Measurements from ENCODE around the gene PPP1R3D.
"Not testable (repeated sequence)": the region's sequence is repeated elsewhere in the genome, so short reads cannot be mapped to it uniquely, and the experiment has no call there.

The PPP1R3D gene, protein sequence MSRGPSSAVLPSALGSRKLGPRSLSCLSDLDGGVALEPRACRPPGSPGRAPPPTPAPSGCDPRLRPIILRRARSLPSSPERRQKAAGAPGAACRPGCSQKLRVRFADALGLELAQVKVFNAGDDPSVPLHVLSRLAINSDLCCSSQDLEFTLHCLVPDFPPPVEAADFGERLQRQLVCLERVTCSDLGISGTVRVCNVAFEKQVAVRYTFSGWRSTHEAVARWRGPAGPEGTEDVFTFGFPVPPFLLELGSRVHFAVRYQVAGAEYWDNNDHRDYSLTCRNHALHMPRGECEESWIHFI

GRCh38 chr20:59940129-59940955 lies at the start of gene PPP1R3D, which contains the start of gene FAM217B:
Gene PPP1R3D (minus strand): TSS chr20:59940305. CDS start chr20:59939931, 374 bp downstream.
Gene FAM217B (plus strand): TSS chr20:59940389. CDS start chr20:59943944, 3,555 bp downstream.
- DNase-seq (ENCODE audit: low spot score), result peak; percentile 96

DNA sequence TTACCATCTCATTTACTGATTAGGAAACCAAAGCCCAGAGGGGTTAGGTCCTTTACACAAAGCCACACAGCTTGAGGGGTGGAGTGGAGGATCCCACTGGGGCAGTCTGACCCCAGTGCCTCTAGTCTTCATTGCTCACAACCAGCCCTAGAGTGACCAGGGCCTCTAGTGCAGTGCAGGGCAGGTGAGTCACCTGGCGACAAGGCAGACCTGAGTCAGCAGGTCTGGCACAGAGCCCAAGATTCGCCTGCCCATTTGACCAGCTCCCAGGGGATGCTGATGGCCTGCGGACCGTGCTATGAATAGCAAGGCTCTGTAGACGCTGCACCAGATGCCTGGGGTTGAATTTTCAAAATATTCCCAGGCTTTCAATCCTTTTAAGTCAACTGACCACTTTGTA lies 48.0 kb upstream of the PPP1R3D start:
- DNase-seq (ENCODE audit: low spot score), result no peak

DNA sequence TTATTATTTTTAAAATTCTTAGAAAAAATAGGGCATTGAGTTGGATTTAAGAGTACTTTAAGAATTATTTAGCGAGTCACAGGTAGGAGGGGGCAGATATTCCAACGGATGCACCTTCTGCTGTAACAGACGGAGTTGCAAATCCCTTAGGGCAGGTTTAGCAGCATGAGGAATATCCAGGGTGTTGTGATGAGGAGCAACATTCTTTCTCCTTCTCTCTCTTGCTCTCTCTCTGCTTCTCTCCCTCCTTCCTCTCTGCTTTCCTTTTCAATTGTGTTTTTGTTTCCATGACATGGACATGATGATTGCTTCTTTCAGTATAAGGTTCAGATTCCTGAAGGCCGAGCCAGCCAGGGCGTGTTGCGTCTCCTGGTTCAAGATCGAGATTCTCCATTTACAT lies 47.0 kb upstream of the PPP1R3D start:
- no peak for DNase-seq (ENCODE audit: low spot score)

- DNase-seq (ENCODE audit: low spot score), result no peak
These were observed 45.8 kb upstream of the PPP1R3D start for GRCh38 chr20:59985864-59986263.

DNA sequence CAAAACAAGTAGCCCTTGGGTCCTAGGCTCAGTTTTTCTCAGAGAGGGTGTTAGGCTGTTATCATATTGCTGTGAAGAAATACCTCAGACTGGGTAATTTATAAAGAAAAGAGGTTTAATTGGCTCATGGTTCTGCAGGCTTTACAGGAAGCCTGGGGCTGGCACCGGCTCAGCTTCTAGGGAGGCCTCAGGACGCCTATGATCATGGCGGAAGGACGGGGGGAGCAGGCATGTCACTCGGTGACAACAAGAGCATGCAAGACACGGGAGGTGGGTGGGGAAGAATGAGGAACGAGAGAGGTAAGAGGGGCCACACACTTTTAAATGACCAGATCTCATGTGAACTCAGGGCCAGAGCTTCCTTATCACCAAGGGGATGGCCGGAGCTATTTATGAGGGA lies 45.1 kb upstream of the PPP1R3D start:
- no peak for DNase-seq (ENCODE audit: low spot score)

DNA sequence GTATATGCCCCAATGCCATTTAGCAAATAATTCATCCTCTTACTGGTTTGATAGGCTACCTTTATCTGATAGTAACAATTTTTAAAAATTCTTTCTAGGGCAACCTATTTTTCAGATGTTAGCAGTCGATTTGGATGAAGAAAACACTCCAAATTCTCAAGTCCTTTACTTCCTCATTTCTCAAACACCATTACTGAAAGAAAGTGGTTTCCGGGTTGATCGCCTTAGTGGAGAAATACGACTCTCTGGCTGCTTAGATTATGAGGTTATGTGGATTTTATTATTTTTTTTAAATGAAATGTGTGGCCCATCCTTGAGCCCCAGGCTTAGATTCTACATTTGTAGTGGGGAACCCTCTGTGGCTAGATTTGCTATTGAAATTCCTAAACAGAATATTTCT lies 44.4 kb upstream of the PPP1R3D start:
- DNase-seq (ENCODE audit: low spot score), result no peak

- DNase-seq (ENCODE audit: low spot score), result no peak
These were observed 43.0 kb upstream of the PPP1R3D start for GRCh38 chr20:59983076-59983475.

GRCh38 chr20:59977086-59977485 lies 37.0 kb upstream of the PPP1R3D start:
- peak; percentile 69 for DNase-seq (ENCODE audit: low spot score)

- no peak for DNase-seq (ENCODE audit: low spot score)
These were observed 36.2 kb upstream of the PPP1R3D start for GRCh38 chr20:59976156-59976782.

DNA sequence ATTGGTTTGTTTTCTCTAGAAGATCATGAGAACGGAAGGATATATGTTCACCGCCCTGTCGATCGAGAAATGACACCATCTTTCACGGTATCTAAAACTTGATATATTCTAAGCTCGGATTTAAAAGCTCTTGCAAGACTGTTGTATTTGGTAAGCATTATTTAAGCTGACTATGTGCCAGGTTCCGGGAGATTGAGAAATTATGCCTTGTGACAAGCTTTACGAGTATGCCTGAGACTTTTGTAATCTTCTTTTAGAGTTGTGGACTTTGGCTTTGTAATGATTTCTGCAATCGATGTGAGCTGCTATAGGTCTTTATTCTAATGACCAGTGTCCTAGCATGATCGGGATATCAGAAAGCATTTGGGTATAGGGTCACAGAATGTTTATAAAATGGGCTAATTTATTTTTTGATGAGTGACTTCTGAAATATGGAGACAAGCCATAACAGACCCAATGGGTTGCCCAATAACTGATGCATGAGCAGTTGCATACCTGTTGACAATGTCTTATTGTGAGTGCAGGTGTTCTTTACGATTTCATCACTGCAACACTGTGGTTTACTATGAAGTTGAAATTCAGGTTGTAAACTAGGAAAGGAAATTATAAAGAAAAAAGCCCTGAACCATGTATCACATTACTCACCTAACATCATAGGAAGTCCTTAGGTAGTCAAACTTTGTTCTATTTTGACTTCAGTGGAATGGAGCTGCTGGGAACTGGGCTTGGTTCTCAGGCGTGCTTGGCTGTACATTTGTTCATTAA lies 32.1 kb upstream of the PPP1R3D start:
- no peak for DNase-seq (ENCODE audit: low spot score)

DNA sequence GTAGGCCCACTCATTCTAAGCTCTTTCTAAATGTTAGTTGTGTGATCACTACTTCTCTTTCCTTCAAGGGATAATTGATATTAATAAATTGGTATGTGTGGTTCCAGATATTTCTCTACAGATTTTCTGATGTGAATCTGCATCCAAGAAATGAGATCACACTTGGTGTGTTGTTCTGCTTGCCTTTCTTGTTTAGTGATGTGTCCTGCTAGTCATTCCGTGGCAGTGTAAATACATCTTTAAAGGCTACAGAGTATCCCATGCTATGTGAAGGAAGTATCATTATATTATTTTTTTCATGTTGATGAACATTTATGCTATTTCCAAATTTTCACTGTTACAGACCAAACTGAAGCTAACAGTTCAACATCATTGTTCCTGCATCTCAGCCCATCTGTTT lies 31.3 kb upstream of the PPP1R3D start:
- no peak for DNase-seq (ENCODE audit: low spot score)

DNA sequence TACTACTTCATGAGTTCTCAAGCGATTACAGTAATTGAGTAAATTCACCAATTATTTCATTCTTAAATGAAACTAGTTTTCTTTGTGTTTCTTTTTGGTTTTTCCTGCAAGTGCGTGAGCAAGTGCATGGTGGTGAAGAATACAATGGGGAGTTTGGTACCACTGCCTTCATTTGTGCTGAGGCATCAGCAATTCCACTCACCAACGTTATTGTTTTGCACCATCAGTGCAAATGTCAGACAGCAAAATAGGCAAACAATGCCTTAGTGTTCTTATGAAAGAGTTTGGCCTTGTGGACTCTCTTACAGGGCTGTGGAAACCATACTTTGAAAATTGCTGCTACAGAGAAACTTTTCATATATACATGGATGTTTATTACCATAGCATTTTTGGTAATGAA lies 26.3 kb upstream of the PPP1R3D start:
- DNase-seq (ENCODE audit: low spot score), result peak; percentile 87

DNA sequence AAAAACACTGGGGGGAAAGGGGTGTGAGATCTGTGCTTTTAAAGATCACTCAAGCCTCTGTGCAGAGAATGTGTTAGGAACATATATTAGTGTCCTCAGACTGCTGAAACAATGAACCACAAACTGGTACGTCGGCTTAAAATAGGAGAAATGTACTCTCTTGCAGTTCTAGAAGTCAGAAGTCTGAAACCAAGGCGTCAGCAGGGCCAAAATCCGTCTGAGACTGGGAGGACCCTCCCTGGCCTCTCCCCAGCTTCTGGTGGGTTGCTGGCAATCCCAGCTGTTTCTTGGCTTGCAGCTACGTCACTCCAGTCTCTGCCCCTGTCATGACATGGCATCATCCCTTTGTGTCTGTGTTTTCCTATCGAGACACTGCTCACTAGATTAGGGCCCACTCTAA lies 22.1 kb upstream of the PPP1R3D start:
- no peak for DNase-seq (ENCODE audit: low spot score)

GRCh38 chr20:59961423-59961822 lies 21.3 kb upstream of the PPP1R3D start:
- no peak for DNase-seq (ENCODE audit: low spot score)

- DNase-seq (ENCODE audit: low spot score), result no peak
These were observed 18.5 kb upstream of the PPP1R3D start for GRCh38 chr20:59958626-59959025.

- no peak for DNase-seq (ENCODE audit: low spot score)
These were observed 18.0 kb upstream of the PPP1R3D start, which contains the start of gene CDH26 for GRCh38 chr20:59958123-59958522. Gene CDH26 (plus strand): TSS chr20:59958423. CDS start chr20:59958727, 304 bp downstream.

- DNase-seq (ENCODE audit: low spot score), result not testable (repeated sequence)
These were observed 17.5 kb upstream of the PPP1R3D start for GRCh38 chr20:59957568-59957967.

- DNase-seq (ENCODE audit: low spot score), result peak; percentile 77
These were observed 15.2 kb upstream of the PPP1R3D start for GRCh38 chr20:59955131-59955796.

- no peak for DNase-seq (ENCODE audit: low spot score)
These were observed 14.6 kb upstream of the PPP1R3D start for GRCh38 chr20:59954718-59955117.

DNA sequence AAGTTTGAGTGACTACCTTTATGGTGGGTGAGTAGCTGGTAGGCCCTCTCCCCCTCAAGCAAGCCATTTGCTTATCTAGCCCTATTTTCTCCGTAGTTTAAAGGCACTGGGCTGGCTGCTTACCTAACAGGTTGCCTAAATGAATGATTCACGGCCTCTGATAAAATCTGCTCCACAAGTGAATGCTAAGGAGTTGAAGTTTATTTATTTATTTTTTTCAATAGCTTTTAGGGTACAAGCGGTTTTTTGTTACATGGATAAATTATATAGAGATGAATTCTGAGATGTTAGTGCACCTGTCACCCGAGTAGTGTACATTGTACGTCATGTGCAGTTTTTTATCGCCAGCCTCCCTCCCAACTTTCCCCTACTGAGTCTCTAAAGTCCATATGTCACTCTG lies 9.8 kb upstream of the PPP1R3D start:
- no peak for DNase-seq (ENCODE audit: low spot score)
